SK-N-MC (cell line): ENCODE results near the gene EGR1.

ENCODE experiments used
- EZH2 ChIP-seq: fragments of 200-600 bp; sonication (generic); IDR thresholded peaks from one replicate; pipeline ENCODE4 v1.6.1; 2017; ENCODE audit warnings: antibody characterized with exemption
- POLR2AphosphoS5 ChIP-seq: IDR thresholded peaks from 2 replicates; pipeline ENCODE4 v1.6.1; 2012; ENCODE audit warnings: mild to moderate bottlenecking, low read depth, low read length, borderline replicate concordance

- TF ChIP-seq POLR2AphosphoS5 (no peak; the same call in 1 of the 2 replicates), EZH2 (no peak)
These were observed 4.5 kb downstream of the EGR1 start for GRCh38 chr5:138469540-138470321.
